GM12878 (cell line): ENCODE measurements around the gene ZDHHC9. TPM values are rescaled to one million over a fixed set of nuclear protein-coding genes. Genes with fewer than 3 reads are reported as not detected.

Source experiments
- ATAC-seq: fragments of 200-7000 bp; cut with Tn5 transposase; 3 replicates; pipeline ENCODE4 v1.9.1; 2020; ENCODE audit warnings: mild to moderate bottlenecking, moderate library complexity
- BruUV-seq: library from RNA; stranded (reverse); fragments of 400-500 nt; replicated peaks from 2 replicates; lab custom pipeline; 2021; lab: Mats Ljungman, UMichigan
- CTCF ChIA-PET: fragments of 300-600 bp; sonication (Branson Sonifier 250); formaldehyde crosslinking; extraction: SDS; loops from one replicate; lab custom pipeline; 2021; ENCODE audit warnings: inconsistent platforms; lab: Yijun Ruan, JAX
- POLR2A ChIA-PET: fragments of 350-600 bp; formaldehyde crosslinking; extraction: SDS; loops from one replicate; lab custom pipeline; 2021; ENCODE audit warnings: inconsistent platforms; lab: Charles Lee
- RAD21 ChIA-PET: fragments of 300-600 bp; sonication (Branson Sonifier 250); formaldehyde crosslinking; loops from one replicate; lab custom pipeline; 2023; ENCODE audit warnings: antibody characterized with exemption; ENCODE audit not compliant: unreplicated experiment; lab: Charles Lee
- SMC1A ChIA-PET: fragments of 300-600 bp; sonication (Branson Sonifier 250); formaldehyde crosslinking; loops from one replicate; lab custom pipeline; 2023; ENCODE audit not compliant: unreplicated experiment, uncharacterized antibody; lab: Charles Lee
- DNase-seq: peaks from one replicate; pipeline ENCODE4 v3.0.0-alpha.2; 2011; ENCODE audit warnings: low read depth, low spot score
- FAIRE-seq: peaks from 3 replicates; lab custom pipeline; 2011; peaks lifted over from hg19 to GRCh38; lab: Jason Lieb, UNC
- H2AFZ ChIP-seq: 2 replicates; pipeline ENCODE4 v1.6.0; 2011; ENCODE audit warnings: low read depth, low read length, control low read depth; ENCODE audit not compliant: control insufficient read depth
- H3K27ac ChIP-seq: 2 replicates; pipeline ENCODE4 v1.5.1; 2011; ENCODE audit warnings: control low read depth; ENCODE audit not compliant: control insufficient read depth, insufficient read depth
- H3K27me3 ChIP-seq, 2 experiments: replicated peaks in 1 of 2; 2 replicates each; pipeline versions ENCODE4 v1.6.0 to v1.6.1; 2011; ENCODE audit warnings: low read length in 1 of 2; ENCODE audit not compliant: control insufficient read depth in 2 of 2, insufficient read depth in 2 of 2
- H3K36me3 ChIP-seq, 2 experiments: 2 replicates each; pipeline ENCODE4 v1.5.1; 2011; ENCODE audit warnings: low read length in 1 of 2; ENCODE audit not compliant: control insufficient read depth in 2 of 2, insufficient read depth in 2 of 2
- H3K4me1 ChIP-seq: 2 replicates; pipeline ENCODE4 v1.6.1; 2011; ENCODE audit warnings: mild to moderate bottlenecking, low read length, moderate library complexity, mixed read lengths; ENCODE audit not compliant: control insufficient read depth, insufficient read depth
- H3K4me2 ChIP-seq: 2 replicates; pipeline ENCODE4 v1.6.0; 2011; ENCODE audit warnings: control low read depth; ENCODE audit not compliant: control insufficient read depth, insufficient read depth
- H3K4me3 ChIP-seq: fragments of 200-600 bp; sonication (generic); 2 replicates; pipeline ENCODE4 v1.5.1; 2016
- H3K79me2 ChIP-seq: 2 replicates; pipeline ENCODE4 v1.6.0; 2011; ENCODE audit warnings: low read length; ENCODE audit not compliant: control insufficient read depth, insufficient read depth
- H3K9ac ChIP-seq: 2 replicates; pipeline ENCODE4 v1.8.0; 2011; ENCODE audit warnings: low read length, control low read depth, mixed read lengths; ENCODE audit not compliant: control insufficient read depth, insufficient read depth
- H3K9me3 ChIP-seq: replicated peaks from 3 replicates; pipeline ENCODE4 v1.5.1; 2011; ENCODE audit warnings: mild to moderate bottlenecking, low read length; ENCODE audit not compliant: control insufficient read depth, insufficient read depth
- H4K20me1 ChIP-seq: 2 replicates; pipeline ENCODE4 v1.6.0; 2011; ENCODE audit not compliant: control insufficient read depth, insufficient read depth
- BACH1 ChIP-seq: fragments of 450-650 bp; IDR thresholded peaks from 2 replicates; pipeline ENCODE4 v1.6.1; 2017; ENCODE audit warnings: mild to moderate bottlenecking, borderline replicate concordance
- CREB1 ChIP-seq: IDR thresholded peaks from 2 replicates; pipeline ENCODE4 v1.6.1; 2012; ENCODE audit warnings: low read depth, mild to moderate bottlenecking, inconsistent platforms
- EZH2 ChIP-seq: IDR thresholded peaks from 2 replicates; pipeline ENCODE4 v1.6.1; 2012; ENCODE audit warnings: low read depth, mild to moderate bottlenecking, control low read depth, inconsistent platforms, low read length, borderline replicate concordance; ENCODE audit not compliant: control insufficient read depth
- HDGF ChIP-seq: fragments of 450-650 bp; IDR thresholded peaks from 2 replicates; pipeline ENCODE4 v1.6.1; 2016; ENCODE audit warnings: antibody characterized with exemption
- MYC ChIP-seq: IDR thresholded peaks from 2 replicates; pipeline ENCODE4 v1.6.1; 2011; ENCODE audit warnings: mild to moderate bottlenecking, low read length, moderate library complexity, inconsistent platforms; ENCODE audit not compliant: insufficient read depth, insufficient replicate concordance, insufficient read length, severe bottlenecking
- NFIC ChIP-seq: IDR thresholded peaks from 2 replicates; pipeline ENCODE4 v1.6.1; 2012; ENCODE audit warnings: low read depth, mild to moderate bottlenecking, inconsistent platforms, low read length, moderate library complexity
- SMARCA5 ChIP-seq: fragments of 450-650 bp; IDR thresholded peaks from 2 replicates; pipeline ENCODE4 v1.6.1; 2017; ENCODE audit warnings: mild to moderate bottlenecking
- TAF1 ChIP-seq: IDR thresholded peaks from 2 replicates; pipeline ENCODE4 v1.6.1; 2011; ENCODE audit warnings: mild to moderate bottlenecking, low read depth, low read length, borderline replicate concordance
- TCF7 ChIP-seq: IDR thresholded peaks from 2 replicates; pipeline ENCODE4 v1.6.1; 2014; ENCODE audit warnings: antibody characterized with exemption, borderline replicate concordance
- WGBS: methylation state at CpG from one replicate; pipeline ENCODE4 v1.1.6; 2016; ENCODE audit warnings: low lambda C conversion rate; ENCODE audit not compliant: insufficient replicate concordance, insufficient coverage; ENCODE audit errors: missing lambda C conversion rate; 5-methylcytosine and 5-hydroxymethylcytosine counted together
- in situ Hi-C: fragments of 300-500 bp; cut with MboI; formaldehyde crosslinking; loops from 9 replicates; pipeline ENCODE4 v1.14.3; 2018; ENCODE audit warnings: mixed read lengths
- intact Hi-C: fragments of 100-400 bp; cut with micrococcal nuclease; formaldehyde crosslinking; loops from one replicate; pipeline ENCODE4 v1.14.2; 2022; ENCODE audit not compliant: unreplicated experiment
- polyA plus RNA-seq, 11 experiments: library from polyadenylated mRNA; depleted of rRNA in 4 of 11; unstranded in 6 of 11; stranded (reverse) in 5 of 11; fragments of >200 nt; fragmentation: Nextera tagmentation in 4 of 11; fragmentation: Illumina TruSeq in 1 of 11; extraction: Ambion mirVana in 4 of 11; extraction: Trizol in 1 of 11; gene quantifications; 1 replicate in 1 of 11; 2 replicates in 10 of 11; pipeline versions ENCODE4 v1.2.1 to v1.2.3, GENCODE V29; 2011 to 2016; ENCODE audit warnings: inconsistent platforms in 2 of 11, missing spikeins in 2 of 11, low read depth in 1 of 11
- total RNA-seq, 4 experiments: library from RNA; depleted of rRNA in 3 of 4; stranded (reverse); fragments of >200 nt in 3 of 4; fragmentation: Illumina TruSeq in 1 of 4; extraction: Trizol in 1 of 4; gene quantifications; 2 replicates each; pipeline versions ENCODE4 v1.2.1 to v1.2.3, GENCODE V29; 2013 to 2021
- TF ChIP-seq, protein P1 (sequence below): IDR thresholded peaks from 2 replicates; pipeline ENCODE4 v1.6.1; 2012; ENCODE audit warnings: low read depth, low read length, improper control_type of control experiment
- TF ChIP-seq, protein P2 (sequence below): fragments of 450-650 bp; IDR thresholded peaks from 2 replicates; pipeline ENCODE4 v1.6.1; 2016; ENCODE audit warnings: mild to moderate bottlenecking
- TF ChIP-seq, protein P3 (sequence below), 3 experiments: IDR thresholded peaks in 2 of 3; conservative IDR thresholded peaks in 1 of 3; 2 replicates each; pipeline ENCODE4 v1.5.1; 2011; ENCODE audit warnings: low read depth in 3 of 3, low read length in 3 of 3, mild to moderate bottlenecking in 3 of 3, control low read depth in 2 of 3, moderate library complexity in 2 of 3, inconsistent platforms in 1 of 3, mixed read lengths in 1 of 3; ENCODE audit not compliant: control insufficient read depth in 2 of 3, insufficient read depth in 1 of 3; ENCODE audit errors: extremely low read depth in 1 of 3
- TF ChIP-seq, protein P4 (sequence below): fragments of 450-650 bp; IDR thresholded peaks from 2 replicates; pipeline ENCODE4 v1.6.1; 2017; ENCODE audit warnings: mild to moderate bottlenecking, moderate library complexity

Gene ZDHHC9
- total and polyA plus RNA-seq, 10 of the 15 experiments (the other 5 are each of a cell fraction or from before 2014, with no cell fraction given), result 1.8 to 13.0 (median 5.4) TPM

DNA sequence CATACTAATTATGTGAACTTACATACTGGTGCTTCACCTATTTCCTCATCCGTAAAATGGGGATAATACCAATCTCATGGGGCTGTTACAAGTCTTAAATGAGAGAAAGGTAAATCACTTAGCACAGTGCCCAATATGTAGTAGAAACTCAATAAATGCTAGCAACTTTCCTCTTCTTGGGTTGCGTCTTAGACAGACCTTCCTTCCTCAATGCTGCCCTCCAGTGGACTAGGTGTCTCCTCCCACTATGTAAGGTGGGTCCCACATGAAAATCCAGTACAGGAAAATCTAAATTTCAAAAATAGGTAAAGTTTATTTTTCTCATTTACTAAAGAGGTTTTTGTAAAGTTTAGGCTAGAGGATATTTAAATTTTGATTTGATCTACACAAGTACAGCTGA, 20.6 kb downstream of the ZDHHC9 start (continued):
- TF ChIP-seq NFIC (no peak), HDGF (no peak), TCF7 (no peak), BACH1 (no peak), MYC (no peak)
- TF ChIP-seq, protein P1, sequence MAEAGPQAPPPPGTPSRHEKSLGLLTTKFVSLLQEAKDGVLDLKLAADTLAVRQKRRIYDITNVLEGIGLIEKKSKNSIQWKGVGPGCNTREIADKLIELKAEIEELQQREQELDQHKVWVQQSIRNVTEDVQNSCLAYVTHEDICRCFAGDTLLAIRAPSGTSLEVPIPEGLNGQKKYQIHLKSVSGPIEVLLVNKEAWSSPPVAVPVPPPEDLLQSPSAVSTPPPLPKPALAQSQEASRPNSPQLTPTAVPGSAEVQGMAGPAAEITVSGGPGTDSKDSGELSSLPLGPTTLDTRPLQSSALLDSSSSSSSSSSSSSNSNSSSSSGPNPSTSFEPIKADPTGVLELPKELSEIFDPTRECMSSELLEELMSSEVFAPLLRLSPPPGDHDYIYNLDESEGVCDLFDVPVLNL, result no peak
- TF ChIP-seq, protein P2, sequence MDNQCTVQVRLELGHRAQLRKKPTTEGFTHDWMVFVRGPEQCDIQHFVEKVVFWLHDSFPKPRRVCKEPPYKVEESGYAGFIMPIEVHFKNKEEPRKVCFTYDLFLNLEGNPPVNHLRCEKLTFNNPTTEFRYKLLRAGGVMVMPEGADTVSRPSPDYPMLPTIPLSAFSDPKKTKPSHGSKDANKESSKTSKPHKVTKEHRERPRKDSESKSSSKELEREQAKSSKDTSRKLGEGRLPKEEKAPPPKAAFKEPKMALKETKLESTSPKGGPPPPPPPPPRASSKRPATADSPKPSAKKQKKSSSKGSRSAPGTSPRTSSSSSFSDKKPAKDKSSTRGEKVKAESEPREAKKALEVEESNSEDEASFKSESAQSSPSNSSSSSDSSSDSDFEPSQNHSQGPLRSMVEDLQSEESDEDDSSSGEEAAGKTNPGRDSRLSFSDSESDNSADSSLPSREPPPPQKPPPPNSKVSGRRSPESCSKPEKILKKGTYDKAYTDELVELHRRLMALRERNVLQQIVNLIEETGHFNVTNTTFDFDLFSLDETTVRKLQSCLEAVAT, result no peak
- TF ChIP-seq, protein P3, sequence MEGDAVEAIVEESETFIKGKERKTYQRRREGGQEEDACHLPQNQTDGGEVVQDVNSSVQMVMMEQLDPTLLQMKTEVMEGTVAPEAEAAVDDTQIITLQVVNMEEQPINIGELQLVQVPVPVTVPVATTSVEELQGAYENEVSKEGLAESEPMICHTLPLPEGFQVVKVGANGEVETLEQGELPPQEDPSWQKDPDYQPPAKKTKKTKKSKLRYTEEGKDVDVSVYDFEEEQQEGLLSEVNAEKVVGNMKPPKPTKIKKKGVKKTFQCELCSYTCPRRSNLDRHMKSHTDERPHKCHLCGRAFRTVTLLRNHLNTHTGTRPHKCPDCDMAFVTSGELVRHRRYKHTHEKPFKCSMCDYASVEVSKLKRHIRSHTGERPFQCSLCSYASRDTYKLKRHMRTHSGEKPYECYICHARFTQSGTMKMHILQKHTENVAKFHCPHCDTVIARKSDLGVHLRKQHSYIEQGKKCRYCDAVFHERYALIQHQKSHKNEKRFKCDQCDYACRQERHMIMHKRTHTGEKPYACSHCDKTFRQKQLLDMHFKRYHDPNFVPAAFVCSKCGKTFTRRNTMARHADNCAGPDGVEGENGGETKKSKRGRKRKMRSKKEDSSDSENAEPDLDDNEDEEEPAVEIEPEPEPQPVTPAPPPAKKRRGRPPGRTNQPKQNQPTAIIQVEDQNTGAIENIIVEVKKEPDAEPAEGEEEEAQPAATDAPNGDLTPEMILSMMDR (IDR thresholded peaks at IDR 0.05 in 2 of 3, conservative IDR thresholded peaks at IDR 0.05 in 1 of 3; ENCODE audit: control insufficient read depth in 2 of 3, extremely low read depth in 1 of 3, insufficient read depth in 1 of 3, low read depth in 3 of 3, low read length in 3 of 3), result peak; percentile 66 to 77 (median 69)

DNA sequence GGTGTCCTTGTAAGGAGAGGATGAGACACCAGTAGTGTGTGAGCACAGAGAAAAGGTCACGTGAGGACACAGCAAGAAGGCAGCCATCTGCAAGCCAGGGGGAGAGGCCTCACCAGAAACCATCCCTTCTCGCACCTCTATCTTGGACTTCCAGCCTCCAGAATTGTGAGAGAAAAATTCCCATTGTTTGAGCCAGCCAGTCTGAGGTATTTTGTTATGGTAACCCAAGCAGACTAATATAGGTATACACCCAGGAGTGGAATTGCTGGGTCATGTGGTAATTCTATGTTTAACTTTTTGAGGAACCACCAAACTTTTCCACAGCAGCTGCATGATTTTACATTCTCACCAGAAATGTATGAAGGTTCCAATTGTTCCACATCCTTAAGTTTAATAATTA, 25.6 kb downstream of the ZDHHC9 start:
- no peak overlapping the region for H3K27ac ChIP-seq
- FAIRE-seq, result no peak
- TF ChIP-seq TAF1, result no peak
- TF ChIP-seq EZH2, result no peak
- TF ChIP-seq, protein P4, sequence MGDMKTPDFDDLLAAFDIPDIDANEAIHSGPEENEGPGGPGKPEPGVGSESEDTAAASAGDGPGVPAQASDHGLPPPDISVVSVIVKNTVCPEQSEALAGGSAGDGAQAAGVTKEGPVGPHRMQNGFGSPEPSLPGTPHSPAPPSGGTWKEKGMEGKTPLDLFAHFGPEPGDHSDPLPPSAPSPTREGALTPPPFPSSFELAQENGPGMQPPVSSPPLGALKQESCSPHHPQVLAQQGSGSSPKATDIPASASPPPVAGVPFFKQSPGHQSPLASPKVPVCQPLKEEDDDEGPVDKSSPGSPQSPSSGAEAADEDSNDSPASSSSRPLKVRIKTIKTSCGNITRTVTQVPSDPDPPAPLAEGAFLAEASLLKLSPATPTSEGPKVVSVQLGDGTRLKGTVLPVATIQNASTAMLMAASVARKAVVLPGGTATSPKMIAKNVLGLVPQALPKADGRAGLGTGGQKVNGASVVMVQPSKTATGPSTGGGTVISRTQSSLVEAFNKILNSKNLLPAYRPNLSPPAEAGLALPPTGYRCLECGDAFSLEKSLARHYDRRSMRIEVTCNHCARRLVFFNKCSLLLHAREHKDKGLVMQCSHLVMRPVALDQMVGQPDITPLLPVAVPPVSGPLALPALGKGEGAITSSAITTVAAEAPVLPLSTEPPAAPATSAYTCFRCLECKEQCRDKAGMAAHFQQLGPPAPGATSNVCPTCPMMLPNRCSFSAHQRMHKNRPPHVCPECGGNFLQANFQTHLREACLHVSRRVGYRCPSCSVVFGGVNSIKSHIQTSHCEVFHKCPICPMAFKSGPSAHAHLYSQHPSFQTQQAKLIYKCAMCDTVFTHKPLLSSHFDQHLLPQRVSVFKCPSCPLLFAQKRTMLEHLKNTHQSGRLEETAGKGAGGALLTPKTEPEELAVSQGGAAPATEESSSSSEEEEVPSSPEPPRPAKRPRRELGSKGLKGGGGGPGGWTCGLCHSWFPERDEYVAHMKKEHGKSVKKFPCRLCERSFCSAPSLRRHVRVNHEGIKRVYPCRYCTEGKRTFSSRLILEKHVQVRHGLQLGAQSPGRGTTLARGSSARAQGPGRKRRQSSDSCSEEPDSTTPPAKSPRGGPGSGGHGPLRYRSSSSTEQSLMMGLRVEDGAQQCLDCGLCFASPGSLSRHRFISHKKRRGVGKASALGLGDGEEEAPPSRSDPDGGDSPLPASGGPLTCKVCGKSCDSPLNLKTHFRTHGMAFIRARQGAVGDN, result no peak
- no peak for TF ChIP-seq CREB1
- TF ChIP-seq SMARCA5, result no peak

More for the DNA sequence above, 25.6 kb downstream of the ZDHHC9 start:
- POLR2A ChIA-PET, result no interaction called here
- Histone ChIP-seq H3K9me3 (no peaks in the 10 kb centered on the region), H2AFZ (no peak overlapping the region), H4K20me1 (no peaks in the 10 kb centered on the region), H3K36me3 (no peaks in the 10 kb centered on the region), H3K4me2 (no peak overlapping the region), H3K9ac (no peak overlapping the region), H3K4me3 (no peak overlapping the region), H3K4me1 (no peaks in the 10 kb centered on the region), H3K79me2 (no peaks in the 10 kb centered on the region), H3K27me3 (no peaks in the 10 kb centered on the region)
- SMC1A ChIA-PET, result interaction anchor here (0.8 kb wide), 1 partner anchor 62 kb away, joined by 3 read pairs; no protein-coding TSS in a partner anchor
- intact Hi-C loops (no loop called here), in situ Hi-C loops (no loop called here)
- CTCF ChIA-PET, result interaction anchor here (1.2 kb wide), 1 partner anchor 162 kb away, joined by 5 read pairs; no protein-coding TSS in a partner anchor
- no TSS peak for BruUV-seq
- ATAC-seq (no peak), DNase-seq (no peak)
- 81% methylated on average over 2 of the region's 2 CpGs for WGBS
- RAD21 ChIA-PET, result interaction anchor here (0.6 kb wide), 1 partner anchor 17 kb away, joined by 3 read pairs; no protein-coding TSS in a partner anchor
